ENCODE measurements around the gene MAP4K5.

The MAP4K5 gene

GRCh38 chr14:50452296-50452695 lies 80.1 kb downstream of the MAP4K5 start:
- peaks cover 27% of the 10 kb centered on the region for H3K36me3 Mint-ChIP-seq (ENCODE audit: insufficient read depth)
- no peak for ATAC-seq (replicated peaks; ENCODE audit: extremely low read depth, poor library complexity, severe bottlenecking)
- H3K27ac Mint-ChIP-seq (ENCODE audit: low read depth), result no peak overlapping the region
- no peaks in the 10 kb centered on the region for H3K9me3 Mint-ChIP-seq
- DNase-seq (ENCODE audit: low spot score in 2 of 2), result no peak
- no peaks in the 10 kb centered on the region for H3K27me3 Mint-ChIP-seq
- no peak overlapping the region for H3K4me3 Mint-ChIP-seq
- no peaks in the 10 kb centered on the region for H3K4me1 Mint-ChIP-seq

- DNase-seq (ENCODE audit: low spot score in 2 of 2), result no peak
- H3K27me3 Mint-ChIP-seq, result no peaks in the 10 kb centered on the region
- H3K27ac Mint-ChIP-seq (ENCODE audit: low read depth), result no peak overlapping the region
- ATAC-seq (replicated peaks; ENCODE audit: extremely low read depth, poor library complexity, severe bottlenecking), result no peak
- no peaks in the 10 kb centered on the region for H3K4me1 Mint-ChIP-seq
- H3K36me3 Mint-ChIP-seq (ENCODE audit: insufficient read depth), result peaks cover 27% of the 10 kb centered on the region
- H3K4me3 Mint-ChIP-seq, result no peak overlapping the region
- no peaks in the 10 kb centered on the region for H3K9me3 Mint-ChIP-seq
These were observed 80.5 kb downstream of the MAP4K5 start for GRCh38 chr14:50451854-50452253.

GRCh38 chr14:50447461-50447860 lies 84.9 kb downstream of the MAP4K5 start:
- no peak overlapping the region for H3K27ac Mint-ChIP-seq (ENCODE audit: low read depth)
- no peak for ATAC-seq (replicated peaks; ENCODE audit: extremely low read depth, poor library complexity, severe bottlenecking)
- H3K36me3 Mint-ChIP-seq (ENCODE audit: insufficient read depth), result peaks cover 40% of the 10 kb centered on the region
- no peak for DNase-seq (ENCODE audit: low spot score in 2 of 2)
- no peaks in the 10 kb centered on the region for H3K27me3 Mint-ChIP-seq
- H3K4me1 Mint-ChIP-seq, result no peaks in the 10 kb centered on the region
- H3K4me3 Mint-ChIP-seq, result no peak overlapping the region
- no peaks in the 10 kb centered on the region for H3K9me3 Mint-ChIP-seq

GRCh38 chr14:50434528-50434927 lies 97.8 kb downstream of the MAP4K5 start:
- DNase-seq (ENCODE audit: low spot score in 2 of 2) (no peak), ATAC-seq (replicated peaks; ENCODE audit: extremely low read depth, poor library complexity, severe bottlenecking) (no peak)
- Mint-ChIP-seq H3K27me3 (no peaks in the 10 kb centered on the region), H3K9me3 (no peaks in the 10 kb centered on the region), H3K4me3 (no peak overlapping the region), H3K36me3 (ENCODE audit: insufficient read depth) (peaks cover 38% of the 10 kb centered on the region), H3K4me1 (no peaks in the 10 kb centered on the region), H3K27ac (ENCODE audit: low read depth) (no peak overlapping the region)

GRCh38 chr14:50432131-50432530 lies 100.2 kb downstream of the MAP4K5 start:
- H3K36me3 Mint-ChIP-seq (ENCODE audit: insufficient read depth), result peaks cover 33% of the 10 kb centered on the region
- H3K27ac Mint-ChIP-seq (ENCODE audit: low read depth), result no peak overlapping the region
- ATAC-seq (replicated peaks; ENCODE audit: extremely low read depth, poor library complexity, severe bottlenecking) (no peak), DNase-seq (ENCODE audit: low spot score in 2 of 2) (no peak)
- H3K9me3 Mint-ChIP-seq, result no peaks in the 10 kb centered on the region
- H3K4me1 Mint-ChIP-seq, result no peaks in the 10 kb centered on the region
- H3K27me3 Mint-ChIP-seq, result no peaks in the 10 kb centered on the region
- H3K4me3 Mint-ChIP-seq, result no peak overlapping the region

GRCh38 chr14:50425816-50426215 lies 106.6 kb downstream of the MAP4K5 start:
- no peak for ATAC-seq (replicated peaks; ENCODE audit: extremely low read depth, poor library complexity, severe bottlenecking)
- no peak for DNase-seq (ENCODE audit: low spot score in 2 of 2)
- H3K27me3 Mint-ChIP-seq, result no peaks in the 10 kb centered on the region
- H3K4me1 Mint-ChIP-seq, result no peaks in the 10 kb centered on the region
- no peak overlapping the region for H3K27ac Mint-ChIP-seq (ENCODE audit: low read depth)
- H3K9me3 Mint-ChIP-seq, result no peaks in the 10 kb centered on the region
- no peak overlapping the region for H3K4me3 Mint-ChIP-seq
- peaks cover 36% of the 10 kb centered on the region for H3K36me3 Mint-ChIP-seq (ENCODE audit: insufficient read depth)

GRCh38 chr14:50425105-50425504 lies 107.3 kb downstream of the MAP4K5 start:
- Mint-ChIP-seq H3K9me3 (no peaks in the 10 kb centered on the region), H3K27ac (ENCODE audit: low read depth) (no peak overlapping the region), H3K27me3 (no peaks in the 10 kb centered on the region), H3K36me3 (ENCODE audit: insufficient read depth) (peaks cover 38% of the 10 kb centered on the region), H3K4me1 (no peaks in the 10 kb centered on the region), H3K4me3 (no peak overlapping the region)
- DNase-seq (ENCODE audit: low spot score in 2 of 2) (no peak), ATAC-seq (replicated peaks; ENCODE audit: extremely low read depth, poor library complexity, severe bottlenecking) (no peak)

GRCh38 chr14:50423529-50423928 lies 108.8 kb downstream of the MAP4K5 start:
- Mint-ChIP-seq H3K27ac (ENCODE audit: low read depth) (no peak overlapping the region), H3K27me3 (no peaks in the 10 kb centered on the region), H3K36me3 (ENCODE audit: insufficient read depth) (peaks cover 41% of the 10 kb centered on the region), H3K4me3 (no peak overlapping the region), H3K4me1 (no peaks in the 10 kb centered on the region), H3K9me3 (no peaks in the 10 kb centered on the region)
- DNase-seq (ENCODE audit: low spot score in 2 of 2) (no peak), ATAC-seq (replicated peaks; ENCODE audit: extremely low read depth, poor library complexity, severe bottlenecking) (no peak)

- no peak for DNase-seq (ENCODE audit: low spot score in 2 of 2)
- ATAC-seq (replicated peaks; ENCODE audit: extremely low read depth, poor library complexity, severe bottlenecking), result no peak
- Mint-ChIP-seq H3K36me3 (ENCODE audit: insufficient read depth) (peaks cover 39% of the 10 kb centered on the region), H3K27me3 (no peaks in the 10 kb centered on the region), H3K4me1 (no peaks in the 10 kb centered on the region), H3K9me3 (no peaks in the 10 kb centered on the region), H3K27ac (ENCODE audit: low read depth) (no peak overlapping the region), H3K4me3 (no peak overlapping the region)
These were observed 110.9 kb downstream of the MAP4K5 start for GRCh38 chr14:50421499-50421898.

GRCh38 chr14:50417853-50418252 lies 114.5 kb downstream of the MAP4K5 start:
- ATAC-seq (replicated peaks; ENCODE audit: extremely low read depth, poor library complexity, severe bottlenecking) (no peak), DNase-seq (ENCODE audit: low spot score in 2 of 2) (no peak)
- no peak overlapping the region for H3K27ac Mint-ChIP-seq (ENCODE audit: low read depth)
- H3K4me1 Mint-ChIP-seq, result no peaks in the 10 kb centered on the region
- H3K36me3 Mint-ChIP-seq (ENCODE audit: insufficient read depth), result peaks cover 30% of the 10 kb centered on the region
- H3K27me3 Mint-ChIP-seq, result no peaks in the 10 kb centered on the region
- no peak overlapping the region for H3K4me3 Mint-ChIP-seq
- peaks cover 5% of the 10 kb centered on the region for H3K9me3 Mint-ChIP-seq

GRCh38 chr14:50410921-50411320 lies 121.4 kb downstream of the MAP4K5 start:
- ATAC-seq (replicated peaks; ENCODE audit: extremely low read depth, poor library complexity, severe bottlenecking) (no peak), DNase-seq (ENCODE audit: low spot score in 2 of 2) (no peak)
- peaks cover 3% of the 10 kb centered on the region for H3K36me3 Mint-ChIP-seq (ENCODE audit: insufficient read depth)
- H3K27me3 Mint-ChIP-seq, result no peaks in the 10 kb centered on the region
- H3K9me3 Mint-ChIP-seq, result peaks cover 10% of the 10 kb centered on the region
- H3K4me1 Mint-ChIP-seq, result peaks cover 6% of the 10 kb centered on the region
- H3K27ac Mint-ChIP-seq (ENCODE audit: low read depth), result no peak overlapping the region
- no peak overlapping the region for H3K4me3 Mint-ChIP-seq

GRCh38 chr14:50410071-50410470 lies 122.3 kb downstream of the MAP4K5 start:
- ATAC-seq (replicated peaks; ENCODE audit: extremely low read depth, poor library complexity, severe bottlenecking) (no peak), DNase-seq (ENCODE audit: low spot score in 2 of 2) (no peak)
- no peak overlapping the region for H3K4me3 Mint-ChIP-seq
- H3K4me1 Mint-ChIP-seq, result peaks cover 7% of the 10 kb centered on the region
- H3K27ac Mint-ChIP-seq (ENCODE audit: low read depth), result no peak overlapping the region
- no peaks in the 10 kb centered on the region for H3K27me3 Mint-ChIP-seq
- peaks cover 16% of the 10 kb centered on the region for H3K9me3 Mint-ChIP-seq
- H3K36me3 Mint-ChIP-seq (ENCODE audit: insufficient read depth), result peaks cover 3% of the 10 kb centered on the region

GRCh38 chr14:50407111-50407812 lies 125.1 kb downstream of the MAP4K5 start:
- no peaks in the 10 kb centered on the region for H3K27me3 Mint-ChIP-seq
- peaks cover 1% of the 10 kb centered on the region for H3K36me3 Mint-ChIP-seq (ENCODE audit: insufficient read depth)
- no peak for DNase-seq (ENCODE audit: low spot score in 2 of 2)
- ATAC-seq (replicated peaks; ENCODE audit: extremely low read depth, poor library complexity, severe bottlenecking), result no peak
- no peak overlapping the region for H3K4me3 Mint-ChIP-seq
- no peak overlapping the region for H3K27ac Mint-ChIP-seq (ENCODE audit: low read depth)
- peaks cover 7% of the 10 kb centered on the region for H3K4me1 Mint-ChIP-seq
- peaks cover 11% of the 10 kb centered on the region for H3K9me3 Mint-ChIP-seq
